ENCODE data around the gene DNAI4.

Gene DNAI4

DNA sequence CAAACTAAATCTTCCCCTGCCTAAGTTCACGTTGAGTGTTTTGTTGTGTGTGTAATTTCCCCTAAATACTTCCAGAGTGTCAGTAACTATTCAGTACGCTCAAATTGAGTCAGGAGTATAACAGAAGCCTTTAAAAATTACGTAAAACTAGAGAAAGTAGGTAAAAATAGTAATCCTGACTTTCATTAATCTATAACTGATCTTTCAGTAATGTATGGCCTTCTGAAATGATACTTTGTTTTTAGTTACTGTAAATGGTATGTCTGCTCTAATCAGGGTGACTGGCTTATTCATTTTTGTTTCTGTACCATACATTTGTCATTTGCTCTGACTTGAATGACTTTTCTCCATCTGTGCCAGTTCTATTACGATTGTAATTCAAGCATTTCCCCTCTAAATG is 29.6 kb upstream of the DNAI4 start:
- Histone ChIP-seq H2BK12ac (ENCODE audit: low read length) (no peak overlapping the region), H2AFZ (ENCODE audit: insufficient read depth, low read length, poor library complexity) (no peak overlapping the region), H3K4me3 (ENCODE audit: low read depth, low read length) (no peak overlapping the region), H3K9me3 (ENCODE audit: insufficient read depth, low read depth, low read length) (no peaks in the 10 kb centered on the region), H2BK120ac (ENCODE audit: insufficient read depth, low read length, poor library complexity) (no peak overlapping the region), H3K4me2 (ENCODE audit: low read length) (no peak overlapping the region), H2AK5ac (ENCODE audit: low read length) (no peak overlapping the region), H3K14ac (ENCODE audit: low read length) (no peak overlapping the region), H2BK5ac (ENCODE audit: low read depth, low read length, poor library complexity) (no peak overlapping the region), H4K12ac (ENCODE audit: low read depth, low read length) (no peak overlapping the region), H3K79me1 (ENCODE audit: low read length) (no peaks in the 10 kb centered on the region), H3K9ac (ENCODE audit: low read length) (no peak overlapping the region), H4K8ac (ENCODE audit: low read depth, low read length) (no peak overlapping the region), H3K18ac (ENCODE audit: low read length) (no peak overlapping the region), H4K91ac (ENCODE audit: low read depth, low read length) (no peak overlapping the region), H3K27ac (ENCODE audit: low read depth, low read length) (no peak overlapping the region), H3K23ac (ENCODE audit: low read length) (no peak overlapping the region), H3K36me3 (ENCODE audit: control insufficient read depth in 1 of 2, insufficient read depth in 2 of 2, low read length in 2 of 2) (peaks cover 3 to 7% of the 10 kb centered on the region in 2 experiments), H3K4ac (ENCODE audit: low read depth, low read length) (no peak overlapping the region), H3K79me2 (ENCODE audit: control insufficient read depth, insufficient read depth, low read length, poor library complexity) (no peaks in the 10 kb centered on the region), H3K27me3 (ENCODE audit: insufficient read depth, low read length) (no peaks in the 10 kb centered on the region), H3K4me1 (ENCODE audit: control insufficient read depth in 1 of 2, insufficient read depth in 2 of 2, low read length in 2 of 2) (no peaks in the 10 kb centered on the region)
- no peak for DNase-seq
- no CpG with 5 or more reads among the region's 4 CpGs for WGBS (ENCODE audit: extremely low coverage, insufficient coverage, insufficient read length)

DNA sequence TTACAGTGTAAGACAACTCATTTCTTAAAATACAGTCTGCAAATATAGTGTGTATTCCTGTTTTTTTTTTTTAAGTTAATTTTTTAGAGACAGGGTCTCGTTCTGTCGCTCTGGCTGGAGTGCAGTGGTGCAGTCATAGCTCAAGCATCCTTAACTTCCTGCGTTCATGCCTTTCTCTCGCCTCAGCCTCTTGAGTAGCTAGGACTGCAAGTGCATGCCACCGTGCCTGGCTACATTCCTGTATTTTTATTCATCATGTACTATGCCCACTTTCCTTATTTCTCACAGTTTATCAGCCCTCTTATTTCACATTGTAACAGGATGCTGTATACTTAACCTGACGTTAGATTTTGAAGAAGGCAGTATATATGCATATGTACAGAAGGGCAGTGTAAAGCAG is 26.9 kb upstream of the DNAI4 start:
- Histone ChIP-seq H3K14ac (ENCODE audit: low read length) (no peak overlapping the region), H3K4ac (ENCODE audit: low read depth, low read length) (no peak overlapping the region), H4K8ac (ENCODE audit: low read depth, low read length) (no peak overlapping the region), H3K4me2 (ENCODE audit: low read length) (no peak overlapping the region), H3K27me3 (ENCODE audit: insufficient read depth, low read length) (no peaks in the 10 kb centered on the region), H3K9me3 (ENCODE audit: insufficient read depth, low read depth, low read length) (no peaks in the 10 kb centered on the region), H3K18ac (ENCODE audit: low read length) (no peak overlapping the region), H2AFZ (ENCODE audit: insufficient read depth, low read length, poor library complexity) (no peak overlapping the region), H3K9ac (ENCODE audit: low read length) (no peak overlapping the region), H3K79me2 (ENCODE audit: control insufficient read depth, insufficient read depth, low read length, poor library complexity) (no peaks in the 10 kb centered on the region), H3K23ac (ENCODE audit: low read length) (no peak overlapping the region), H3K79me1 (ENCODE audit: low read length) (no peaks in the 10 kb centered on the region), H4K12ac (ENCODE audit: low read depth, low read length) (no peak overlapping the region), H3K4me1 (ENCODE audit: control insufficient read depth in 1 of 2, insufficient read depth in 2 of 2, low read length in 2 of 2) (no peaks in the 10 kb centered on the region), H2BK5ac (ENCODE audit: low read depth, low read length, poor library complexity) (no peak overlapping the region), H3K4me3 (ENCODE audit: low read depth, low read length) (no peak overlapping the region), H3K27ac (ENCODE audit: low read depth, low read length) (no peak overlapping the region), H2AK5ac (ENCODE audit: low read length) (no peak overlapping the region), H2BK12ac (ENCODE audit: low read length) (no peak overlapping the region), H3K36me3 (ENCODE audit: control insufficient read depth in 1 of 2, insufficient read depth in 2 of 2, low read length in 2 of 2) (peaks cover 3 to 16% of the 10 kb centered on the region in 2 experiments), H2BK120ac (ENCODE audit: insufficient read depth, low read length, poor library complexity) (no peak overlapping the region), H4K91ac (ENCODE audit: low read depth, low read length) (no peak overlapping the region)
- no CpG with 5 or more reads among the region's 6 CpGs for WGBS (ENCODE audit: extremely low coverage, insufficient coverage, insufficient read length)
- peak; percentile 68 to 78 for DNase-seq

DNA sequence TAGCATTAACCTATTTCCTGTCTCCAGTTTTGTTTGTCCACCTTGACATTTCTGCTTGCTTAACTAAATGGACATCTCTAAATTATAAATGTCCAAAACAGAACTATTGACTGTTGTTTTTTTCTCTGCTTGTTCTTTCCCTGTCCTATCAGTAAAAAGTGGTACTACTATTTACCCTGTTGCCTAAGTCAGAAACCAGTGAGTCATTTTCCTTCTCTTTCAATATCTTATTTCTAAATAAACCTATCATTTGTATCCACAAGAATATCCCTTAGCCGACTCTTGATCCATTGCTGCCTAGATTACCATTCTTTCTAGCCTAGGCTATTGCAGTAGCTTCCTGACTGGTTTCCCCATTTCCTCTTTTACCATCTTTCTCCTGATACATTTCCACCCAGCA is 22.6 kb upstream of the DNAI4 start:
- Histone ChIP-seq H3K36me3 (ENCODE audit: control insufficient read depth in 1 of 2, insufficient read depth in 2 of 2, low read length in 2 of 2) (peaks cover 3 to 15% of the 10 kb centered on the region in 2 experiments), H3K18ac (ENCODE audit: low read length) (no peak overlapping the region), H3K27ac (ENCODE audit: low read depth, low read length) (no peak overlapping the region), H3K23ac (ENCODE audit: low read length) (no peak overlapping the region), H4K12ac (ENCODE audit: low read depth, low read length) (no peak overlapping the region), H3K4me3 (ENCODE audit: low read depth, low read length) (no peak overlapping the region), H3K4ac (ENCODE audit: low read depth, low read length) (no peak overlapping the region), H2AK5ac (ENCODE audit: low read length) (no peak overlapping the region), H2BK12ac (ENCODE audit: low read length) (no peak overlapping the region), H2BK5ac (ENCODE audit: low read depth, low read length, poor library complexity) (no peak overlapping the region), H4K8ac (ENCODE audit: low read depth, low read length) (no peak overlapping the region), H2BK120ac (ENCODE audit: insufficient read depth, low read length, poor library complexity) (no peak overlapping the region), H3K14ac (ENCODE audit: low read length) (no peak overlapping the region), H4K91ac (ENCODE audit: low read depth, low read length) (no peak overlapping the region), H3K27me3 (ENCODE audit: insufficient read depth, low read length) (no peaks in the 10 kb centered on the region), H3K9ac (ENCODE audit: low read length) (no peak overlapping the region), H3K4me1 (ENCODE audit: control insufficient read depth in 1 of 2, insufficient read depth in 2 of 2, low read length in 2 of 2) (peaks cover 0 to 3% of the 10 kb centered on the region in 2 experiments), H3K4me2 (ENCODE audit: low read length) (no peak overlapping the region), H3K79me1 (ENCODE audit: low read length) (no peaks in the 10 kb centered on the region), H2AFZ (ENCODE audit: insufficient read depth, low read length, poor library complexity) (no peak overlapping the region), H3K9me3 (ENCODE audit: insufficient read depth, low read depth, low read length) (no peaks in the 10 kb centered on the region), H3K79me2 (ENCODE audit: control insufficient read depth, insufficient read depth, low read length, poor library complexity) (no peaks in the 10 kb centered on the region)
- no CpG with 5 or more reads among the region's 1 CpG for WGBS (ENCODE audit: extremely low coverage, insufficient coverage, insufficient read length)
- DNase-seq = no peak

DNA sequence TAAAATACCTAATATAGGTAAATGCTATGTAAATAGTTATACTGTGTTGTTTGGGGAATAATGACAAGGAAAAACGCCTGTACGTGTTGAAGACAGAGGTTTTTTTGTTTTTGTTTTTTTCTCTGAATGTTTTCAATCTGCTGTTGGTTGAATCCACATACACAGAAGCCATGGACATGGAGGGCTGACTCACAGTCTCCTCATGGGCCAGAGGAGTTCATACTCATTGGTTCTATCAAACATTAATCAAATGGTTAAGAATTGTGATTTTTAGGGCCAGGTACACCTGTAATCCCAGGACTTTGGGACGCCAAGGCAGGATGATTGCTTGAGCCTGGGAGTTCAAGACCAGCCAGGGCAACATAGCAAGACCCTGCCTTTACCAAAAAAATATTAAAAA is 20.7 kb upstream of the DNAI4 start:
- DNase-seq = no peak
- H3K27me3 ChIP-seq (ENCODE audit: insufficient read depth, low read length) = no peaks in the 10 kb centered on the region

More for the DNA sequence above, 20.7 kb upstream of the DNAI4 start:
- H2BK120ac ChIP-seq (ENCODE audit: insufficient read depth, low read length, poor library complexity) = no peak overlapping the region
- H3K4me3 ChIP-seq (ENCODE audit: low read depth, low read length) = no peak overlapping the region
- no peak overlapping the region for H2BK5ac ChIP-seq (ENCODE audit: low read depth, low read length, poor library complexity)
- peak overlapping the region; percentile 71 for H3K18ac ChIP-seq (ENCODE audit: low read length)
- H3K4ac ChIP-seq (ENCODE audit: low read depth, low read length) = no peak overlapping the region
- H4K91ac ChIP-seq (ENCODE audit: low read depth, low read length) = no peak overlapping the region
- H3K36me3 ChIP-seq (ENCODE audit: control insufficient read depth in 1 of 2, insufficient read depth in 2 of 2, low read length in 2 of 2) = peaks cover 6 to 16% of the 10 kb centered on the region in 2 experiments
- H3K79me2 ChIP-seq (ENCODE audit: control insufficient read depth, insufficient read depth, low read length, poor library complexity) = no peaks in the 10 kb centered on the region
- no peak overlapping the region for H3K23ac ChIP-seq (ENCODE audit: low read length)
- no peak overlapping the region for H3K27ac ChIP-seq (ENCODE audit: low read depth, low read length)
- H2AK5ac ChIP-seq (ENCODE audit: low read length) = no peak overlapping the region
- H3K14ac ChIP-seq (ENCODE audit: low read length) = no peak overlapping the region
- H2AFZ ChIP-seq (ENCODE audit: insufficient read depth, low read length, poor library complexity) = no peak overlapping the region
- H4K8ac ChIP-seq (ENCODE audit: low read depth, low read length) = no peak overlapping the region
- H3K9me3 ChIP-seq (ENCODE audit: insufficient read depth, low read depth, low read length) = no peaks in the 10 kb centered on the region
- H3K79me1 ChIP-seq (ENCODE audit: low read length) = no peaks in the 10 kb centered on the region
- no peak overlapping the region for H4K12ac ChIP-seq (ENCODE audit: low read depth, low read length)
- H3K4me2 ChIP-seq (ENCODE audit: low read length) = no peak overlapping the region
- peaks cover 0 to 3% of the 10 kb centered on the region in 2 experiments for H3K4me1 ChIP-seq (ENCODE audit: control insufficient read depth in 1 of 2, insufficient read depth in 2 of 2, low read length in 2 of 2)
- WGBS (ENCODE audit: extremely low coverage, insufficient coverage, insufficient read length) = no CpG with 5 or more reads among the region's 3 CpGs
- H2BK12ac ChIP-seq (ENCODE audit: low read length) = no peak overlapping the region
- H3K9ac ChIP-seq (ENCODE audit: low read length) = no peak overlapping the region
